NT2/D1 (cell line): Measurements from ENCODE around the gene FAM184B.

Experiments
- SUZ12 ChIP-seq: IDR thresholded peaks from 2 replicates; pipeline ENCODE4 v1.6.1; 2011; ENCODE audit not compliant: insufficient read length, insufficient read depth; ENCODE audit errors: extremely low read depth
- YY1 ChIP-seq: IDR thresholded peaks from 2 replicates; pipeline ENCODE4 v1.6.1; 2011; ENCODE audit not compliant: insufficient read length, insufficient read depth
- ZNF274 ChIP-seq: IDR thresholded peaks from 2 replicates; pipeline ENCODE4 v1.6.1; 2011; ENCODE audit warnings: mild to moderate bottlenecking, low read depth, low read length

DNA sequence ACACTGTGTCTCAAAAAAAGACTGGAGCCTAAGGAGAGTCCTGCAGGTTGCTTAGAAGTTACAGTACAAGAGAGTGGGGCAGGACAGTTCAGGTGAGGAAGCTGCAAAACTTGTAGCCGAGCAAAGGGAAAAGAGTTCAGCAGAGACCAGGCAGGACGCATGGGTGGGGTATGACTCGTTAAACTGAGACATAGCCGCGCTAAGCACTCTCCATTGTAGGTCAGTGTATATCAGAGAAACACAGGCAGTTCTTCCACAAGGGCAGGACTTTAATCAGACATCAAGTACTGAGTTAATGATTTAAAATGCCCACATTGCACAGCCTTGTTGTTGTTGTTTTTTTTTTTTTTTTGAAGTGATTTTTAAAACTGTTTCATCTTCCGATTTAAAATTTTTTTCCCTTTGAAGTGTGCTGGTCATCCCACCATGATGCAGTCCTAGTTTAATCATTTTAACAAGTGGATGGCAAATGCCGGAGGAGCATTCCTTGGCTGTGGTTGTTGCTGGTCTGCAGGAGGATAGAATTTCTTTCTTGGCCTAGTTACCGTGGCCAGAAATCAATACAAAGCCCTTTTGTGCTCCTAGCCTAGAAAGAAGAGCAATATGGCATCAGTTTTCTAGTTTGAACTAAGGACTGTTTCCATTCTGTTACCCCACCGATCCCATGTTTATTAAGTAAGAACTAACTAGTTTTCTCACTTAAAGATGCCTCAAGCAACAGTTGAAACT is 194.2 kb downstream of the FAM184B start:
- no peak for TF ChIP-seq YY1
- no peak for TF ChIP-seq ZNF274
- no peak for TF ChIP-seq SUZ12
